T-helper 2 cell treated with Interferon-gamma antibody and Interleukin-4, amounts not matched to agents 5 μg/mL and 100 μg/mL, for 36 hours (primary cell): ENCODE results near the gene CPLX1.
"Not testable (repeated sequence)": the region's sequence is repeated elsewhere in the genome, so short reads cannot be mapped to it uniquely, and the experiment has no call there.

ENCODE experiments used
- DNase-seq: peaks from one replicate; pipeline ENCODE4 v3.0.0; 2021; ENCODE audit warnings: low spot score
- H3K27ac Mint-ChIP-seq: one replicate; pipeline ENCODE4 v1.8.0; 2021; ENCODE audit warnings: mild to moderate bottlenecking, mixed read lengths
- H3K27me3 Mint-ChIP-seq: one replicate; pipeline ENCODE4 v1.8.0; 2021; ENCODE audit warnings: low read depth, mixed read lengths
- H3K36me3 Mint-ChIP-seq: one replicate; pipeline ENCODE4 v1.8.0; 2021; ENCODE audit warnings: low read depth, mixed read lengths
- H3K4me1 Mint-ChIP-seq: one replicate; pipeline ENCODE4 v1.8.0; 2021; ENCODE audit warnings: low read depth, mixed read lengths
- H3K4me3 Mint-ChIP-seq: one replicate; pipeline ENCODE4 v1.8.0; 2022; ENCODE audit warnings: mild to moderate bottlenecking, moderate library complexity, mixed read lengths
- H3K9me3 Mint-ChIP-seq: one replicate; pipeline ENCODE4 v1.8.0; 2021; ENCODE audit warnings: mixed read lengths

Gene CPLX1

GRCh38 chr4:808860-809570 lies 16.9 kb downstream of the CPLX1 start:
- no peaks in the 10 kb centered on the region for H3K36me3 Mint-ChIP-seq
- H3K4me1 Mint-ChIP-seq = no peaks in the 10 kb centered on the region
- no peak overlapping the region for H3K27ac Mint-ChIP-seq
- no peak overlapping the region for H3K4me3 Mint-ChIP-seq
- DNase-seq = no peak
- H3K27me3 Mint-ChIP-seq = peaks cover 17% of the 10 kb centered on the region
- peaks cover 4% of the 10 kb centered on the region for H3K9me3 Mint-ChIP-seq

- DNase-seq = no peak
- Mint-ChIP-seq H3K36me3 (no peaks in the 10 kb centered on the region), H3K4me1 (no peaks in the 10 kb centered on the region)
Measured at GRCh38 chr4:807792-808191, 18.1 kb downstream of the CPLX1 start.

GRCh38 chr4:806979-807378 lies 18.9 kb downstream of the CPLX1 start:
- not testable (repeated sequence) for H3K4me1 Mint-ChIP-seq, H3K9me3 Mint-ChIP-seq, H3K36me3 Mint-ChIP-seq, H3K27me3 Mint-ChIP-seq, H3K4me3 Mint-ChIP-seq, H3K27ac Mint-ChIP-seq, DNase-seq

More at GRCh38 chr4:807792-808191, 18.1 kb downstream of the CPLX1 start:
- Mint-ChIP-seq H3K9me3 (peaks cover 4% of the 10 kb centered on the region), H3K27me3 (peaks cover 9% of the 10 kb centered on the region), H3K27ac (no peak overlapping the region), H3K4me3 (no peak overlapping the region)

- H3K27me3 Mint-ChIP-seq = peaks cover 4% of the 10 kb centered on the region
- H3K9me3 Mint-ChIP-seq = peaks cover 11% of the 10 kb centered on the region
- peaks cover 4% of the 10 kb centered on the region for H3K4me1 Mint-ChIP-seq
- no peak for DNase-seq
- no peak overlapping the region for H3K27ac Mint-ChIP-seq
- no peak overlapping the region for H3K4me3 Mint-ChIP-seq
- H3K36me3 Mint-ChIP-seq = no peaks in the 10 kb centered on the region
Measured at GRCh38 chr4:804804-805203, 21.1 kb downstream of the CPLX1 start.

DNA sequence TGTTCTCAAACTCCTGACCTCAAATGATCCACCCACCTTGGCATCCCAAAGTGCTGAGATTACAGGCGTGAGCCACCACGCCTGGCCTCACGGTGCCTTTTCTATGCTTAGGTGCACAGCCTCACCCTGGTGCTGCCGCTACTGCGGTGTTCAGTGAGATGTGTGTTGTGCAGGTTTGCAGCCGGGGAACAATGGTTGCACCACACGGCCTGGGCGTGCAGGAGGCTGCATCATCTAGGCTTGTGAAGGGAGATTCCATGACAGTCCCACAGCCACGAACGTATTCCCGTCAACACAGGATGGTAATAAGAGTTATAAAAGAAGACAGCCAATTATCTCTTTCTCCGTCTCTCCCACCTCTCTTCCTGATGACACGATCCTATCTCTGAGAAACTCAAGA lies 22.0 kb downstream of the CPLX1 start:
- H3K27me3 Mint-ChIP-seq = peaks cover 4% of the 10 kb centered on the region
- DNase-seq = no peak
- H3K36me3 Mint-ChIP-seq = no peaks in the 10 kb centered on the region
- no peak overlapping the region for H3K27ac Mint-ChIP-seq
- peaks cover 11% of the 10 kb centered on the region for H3K9me3 Mint-ChIP-seq
- no peak overlapping the region for H3K4me3 Mint-ChIP-seq
- peaks cover 12% of the 10 kb centered on the region for H3K4me1 Mint-ChIP-seq

- Mint-ChIP-seq H3K27me3 (peaks cover 6% of the 10 kb centered on the region), H3K4me3 (no peak overlapping the region), H3K27ac (no peak overlapping the region), H3K9me3 (peaks cover 11% of the 10 kb centered on the region), H3K4me1 (peaks cover 15% of the 10 kb centered on the region), H3K36me3 (no peaks in the 10 kb centered on the region)
- no peak for DNase-seq
Measured at GRCh38 chr4:801436-802124, 24.3 kb downstream of the CPLX1 start.

GRCh38 chr4:797066-797465 lies 28.9 kb downstream of the CPLX1 start:
- no peaks in the 10 kb centered on the region for H3K36me3 Mint-ChIP-seq
- H3K27ac Mint-ChIP-seq = no peak overlapping the region
- H3K4me3 Mint-ChIP-seq = no peak overlapping the region
- no peak for DNase-seq
- peaks cover 6% of the 10 kb centered on the region for H3K9me3 Mint-ChIP-seq
- peaks cover 24% of the 10 kb centered on the region for H3K4me1 Mint-ChIP-seq
- H3K27me3 Mint-ChIP-seq = peaks cover 38% of the 10 kb centered on the region

- Mint-ChIP-seq H3K4me1 (peaks cover 24% of the 10 kb centered on the region), H3K27me3 (peaks cover 38% of the 10 kb centered on the region), H3K27ac (no peak overlapping the region), H3K36me3 (no peaks in the 10 kb centered on the region), H3K9me3 (no peaks in the 10 kb centered on the region), H3K4me3 (no peak overlapping the region)
- DNase-seq = no peak
Measured at GRCh38 chr4:796206-796605, 29.7 kb downstream of the CPLX1 start.

DNA sequence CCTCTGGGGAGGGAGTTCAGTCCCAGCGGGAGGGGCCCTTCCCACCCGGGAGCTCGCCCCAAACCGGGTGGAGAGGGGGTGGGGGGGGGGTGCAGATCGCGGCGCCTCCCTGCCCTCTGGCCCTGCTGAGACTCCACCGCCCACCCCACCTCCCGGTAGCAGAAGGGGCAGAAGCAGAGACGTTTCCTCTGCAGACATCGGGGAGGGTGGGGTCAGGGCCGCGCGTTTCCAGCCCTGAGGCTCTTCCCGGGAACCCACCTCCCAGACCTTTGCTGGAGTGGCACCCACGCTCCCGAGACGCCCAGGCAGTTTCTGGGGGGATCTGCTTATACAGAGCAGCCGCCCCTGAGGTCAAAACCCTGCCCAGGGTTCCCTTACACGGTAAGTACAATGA lies 30.2 kb downstream of the CPLX1 start:
- H3K9me3 Mint-ChIP-seq = no peaks in the 10 kb centered on the region
- H3K36me3 Mint-ChIP-seq = no peaks in the 10 kb centered on the region
- peaks cover 39% of the 10 kb centered on the region for H3K27me3 Mint-ChIP-seq

GRCh38 chr4:794900-795725 lies 30.8 kb downstream of the CPLX1 start:
- H3K4me3 Mint-ChIP-seq = no peak overlapping the region
- H3K27ac Mint-ChIP-seq = no peak overlapping the region
- no peaks in the 10 kb centered on the region for H3K36me3 Mint-ChIP-seq
- no peaks in the 10 kb centered on the region for H3K9me3 Mint-ChIP-seq
- DNase-seq = no peak
- H3K27me3 Mint-ChIP-seq = peaks cover 43% of the 10 kb centered on the region
- peaks cover 23% of the 10 kb centered on the region for H3K4me1 Mint-ChIP-seq

More for the DNA sequence above, 30.2 kb downstream of the CPLX1 start:
- peaks cover 24% of the 10 kb centered on the region for H3K4me1 Mint-ChIP-seq
- H3K27ac Mint-ChIP-seq = no peak overlapping the region
- H3K4me3 Mint-ChIP-seq = no peak overlapping the region
- no peak for DNase-seq

DNA sequence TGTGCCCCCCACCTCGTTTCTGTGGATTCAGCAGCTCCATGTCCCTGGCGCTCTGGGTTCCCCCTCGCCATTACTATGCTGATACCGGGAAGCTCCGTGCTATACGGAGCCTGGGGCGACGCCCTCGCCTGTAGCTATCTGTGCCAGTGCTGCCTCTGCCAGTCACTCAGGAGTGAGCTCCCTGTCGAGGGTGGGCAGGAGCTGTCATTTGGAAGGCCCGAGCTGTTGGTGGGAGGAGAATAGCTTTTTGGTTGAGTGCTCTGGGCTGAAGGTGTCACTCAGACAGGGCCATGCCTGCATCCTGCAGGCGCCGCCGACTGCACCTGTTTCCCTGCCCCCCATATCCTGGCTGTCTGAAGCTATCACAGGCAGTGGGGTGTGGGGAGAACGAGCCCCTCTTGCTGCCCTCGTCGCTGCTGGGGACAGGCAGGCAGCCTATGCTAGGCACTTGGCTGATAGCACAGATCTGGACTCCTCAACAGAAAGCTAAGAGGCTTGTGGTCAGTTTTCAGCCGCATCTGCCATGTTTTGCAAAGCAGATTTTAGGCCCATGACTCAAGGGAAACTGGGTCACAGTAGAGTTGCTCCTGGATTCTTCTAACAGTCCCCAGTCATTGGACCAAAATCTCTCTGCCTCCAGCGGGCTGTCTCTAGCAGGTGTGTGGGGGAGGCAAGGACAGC lies 31.8 kb downstream of the CPLX1 start:
- H3K36me3 Mint-ChIP-seq = no peaks in the 10 kb centered on the region
- no peak overlapping the region for H3K4me3 Mint-ChIP-seq
- peaks cover 14% of the 10 kb centered on the region for H3K4me1 Mint-ChIP-seq
- H3K27me3 Mint-ChIP-seq = peaks cover 43% of the 10 kb centered on the region
- no peak for DNase-seq
- no peaks in the 10 kb centered on the region for H3K9me3 Mint-ChIP-seq
- no peak overlapping the region for H3K27ac Mint-ChIP-seq

- peak overlapping the region; percentile 68 for H3K27ac Mint-ChIP-seq
- DNase-seq = no peak
- peaks cover 9% of the 10 kb centered on the region for H3K4me1 Mint-ChIP-seq
- no peaks in the 10 kb centered on the region for H3K36me3 Mint-ChIP-seq
- no peaks in the 10 kb centered on the region for H3K9me3 Mint-ChIP-seq
- peak overlapping the region; percentile 72 for H3K4me3 Mint-ChIP-seq
- peaks cover 43% of the 10 kb centered on the region for H3K27me3 Mint-ChIP-seq
Measured at GRCh38 chr4:793093-793861, 32.7 kb downstream of the CPLX1 start.

- Mint-ChIP-seq H3K27ac (peak overlapping the region; percentile 68), H3K27me3 (peaks cover 43% of the 10 kb centered on the region), H3K4me3 (peak overlapping the region; percentile 72), H3K9me3 (no peaks in the 10 kb centered on the region), H3K4me1 (peaks cover 9% of the 10 kb centered on the region), H3K36me3 (no peaks in the 10 kb centered on the region)
- DNase-seq = no peak
Measured at GRCh38 chr4:792626-793092, 33.3 kb downstream of the CPLX1 start.
